GM12865 (cell line): Measurements from ENCODE around the gene SCN11A.

Experiments
- DNase-seq: peaks from one replicate; pipeline ENCODE4 v3.0.0; 2010; ENCODE audit warnings: low read depth
- H3K4me3 ChIP-seq: 2 replicates; pipeline ENCODE4 v1.5.1; 2011; ENCODE audit warnings: mild to moderate bottlenecking, low read depth, low read length, control low read depth
- TF ChIP-seq, protein P1 (sequence below): IDR thresholded peaks from 2 replicates; pipeline ENCODE4 v1.5.1; 2011; ENCODE audit warnings: low read length, control low read depth, low read depth, inconsistent platforms; ENCODE audit not compliant: insufficient read depth; ENCODE audit errors: missing control alignments

The SCN11A gene

GRCh38 chr3:39021465-39022285 is 30.1 kb downstream of the SCN11A start:
- no peak overlapping the region for H3K4me3 ChIP-seq
- TF ChIP-seq, protein P1, sequence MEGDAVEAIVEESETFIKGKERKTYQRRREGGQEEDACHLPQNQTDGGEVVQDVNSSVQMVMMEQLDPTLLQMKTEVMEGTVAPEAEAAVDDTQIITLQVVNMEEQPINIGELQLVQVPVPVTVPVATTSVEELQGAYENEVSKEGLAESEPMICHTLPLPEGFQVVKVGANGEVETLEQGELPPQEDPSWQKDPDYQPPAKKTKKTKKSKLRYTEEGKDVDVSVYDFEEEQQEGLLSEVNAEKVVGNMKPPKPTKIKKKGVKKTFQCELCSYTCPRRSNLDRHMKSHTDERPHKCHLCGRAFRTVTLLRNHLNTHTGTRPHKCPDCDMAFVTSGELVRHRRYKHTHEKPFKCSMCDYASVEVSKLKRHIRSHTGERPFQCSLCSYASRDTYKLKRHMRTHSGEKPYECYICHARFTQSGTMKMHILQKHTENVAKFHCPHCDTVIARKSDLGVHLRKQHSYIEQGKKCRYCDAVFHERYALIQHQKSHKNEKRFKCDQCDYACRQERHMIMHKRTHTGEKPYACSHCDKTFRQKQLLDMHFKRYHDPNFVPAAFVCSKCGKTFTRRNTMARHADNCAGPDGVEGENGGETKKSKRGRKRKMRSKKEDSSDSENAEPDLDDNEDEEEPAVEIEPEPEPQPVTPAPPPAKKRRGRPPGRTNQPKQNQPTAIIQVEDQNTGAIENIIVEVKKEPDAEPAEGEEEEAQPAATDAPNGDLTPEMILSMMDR, result no peak
- no peak for DNase-seq

DNA sequence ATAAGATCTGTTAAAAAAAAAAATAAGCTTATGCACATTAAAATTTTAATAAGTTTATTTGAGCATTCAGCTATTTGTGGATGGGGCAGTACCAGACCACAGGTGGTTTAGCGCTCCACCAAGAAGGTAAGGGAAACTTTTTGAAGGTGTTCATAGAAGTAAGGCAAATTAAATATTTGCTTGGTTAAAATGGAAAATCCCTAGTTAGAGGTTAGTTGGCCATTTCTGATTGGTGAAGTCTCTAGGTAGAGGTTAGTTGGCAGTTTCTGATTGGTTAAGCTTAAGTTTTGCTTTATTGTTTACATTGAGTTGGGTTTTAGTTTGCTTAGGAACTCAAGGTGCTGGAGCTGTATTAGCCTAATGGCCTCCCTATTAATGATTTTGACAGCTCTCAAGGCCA is 30.7 kb downstream of the SCN11A start:
- DNase-seq, result peak; percentile 38
- H3K4me3 ChIP-seq, result no peak overlapping the region
- TF ChIP-seq, protein P1, result no peak

GRCh38 chr3:39019299-39019698 is 32.4 kb downstream of the SCN11A start:
- peak; percentile 10 for DNase-seq
- H3K4me3 ChIP-seq, result no peak overlapping the region
- TF ChIP-seq, protein P1, result no peak

GRCh38 chr3:39015418-39015817 is 36.3 kb downstream of the SCN11A start:
- DNase-seq, result no peak
- H3K4me3 ChIP-seq, result no peak overlapping the region
- TF ChIP-seq, protein P1, result no peak

DNA sequence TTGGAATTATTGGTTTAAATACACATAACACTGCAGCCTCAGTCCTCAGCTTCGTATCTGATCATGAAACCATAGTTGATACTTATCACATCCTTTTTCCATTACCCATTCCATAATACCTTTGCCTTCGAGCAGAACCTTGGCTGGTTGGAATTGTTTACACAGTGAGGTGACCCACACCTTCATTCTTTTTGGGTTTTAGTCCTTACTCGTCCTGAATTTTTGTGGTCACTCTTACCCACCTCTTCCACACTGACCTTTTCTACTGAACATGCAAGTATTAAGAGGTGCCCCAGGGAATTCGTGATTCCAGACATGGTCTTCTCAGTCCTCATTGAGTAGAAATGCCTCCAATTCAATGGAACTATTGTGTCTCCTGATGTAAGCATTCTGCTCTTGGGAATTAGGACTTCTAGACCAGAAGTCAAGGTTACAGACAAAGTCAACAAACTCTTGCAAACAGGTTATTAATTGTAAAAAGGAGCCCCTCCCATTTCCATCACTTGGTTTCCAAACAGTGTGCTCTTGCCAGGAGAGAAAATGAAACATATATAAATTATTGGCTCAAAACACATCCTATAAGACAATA is 37.7 kb downstream of the SCN11A start:
- no peak for DNase-seq
- no peak overlapping the region for H3K4me3 ChIP-seq
- TF ChIP-seq, protein P1, result no peak

DNA sequence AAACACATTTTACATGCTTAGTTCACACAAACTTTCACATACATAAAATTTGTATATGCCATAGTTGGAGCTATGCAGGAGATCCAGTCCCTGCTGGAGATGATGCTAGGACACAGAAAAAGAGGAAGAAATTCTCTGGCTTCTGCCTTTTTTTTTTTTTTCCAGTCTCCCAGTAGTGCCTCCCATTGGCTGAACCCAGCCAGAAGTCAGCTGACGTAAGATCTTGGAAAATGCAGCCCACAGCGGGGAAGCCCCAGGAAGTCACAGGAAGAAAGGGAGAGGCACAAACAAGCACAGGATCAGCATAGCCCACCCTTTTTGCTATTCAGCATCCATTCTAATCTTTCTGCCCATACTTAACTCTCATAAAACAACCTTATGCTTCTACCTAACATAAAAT is 38.5 kb downstream of the SCN11A start:
- no peak overlapping the region for H3K4me3 ChIP-seq
- TF ChIP-seq, protein P1, result no peak
- no peak for DNase-seq
